ENCODE results near the gene ZGPAT.

DNA sequence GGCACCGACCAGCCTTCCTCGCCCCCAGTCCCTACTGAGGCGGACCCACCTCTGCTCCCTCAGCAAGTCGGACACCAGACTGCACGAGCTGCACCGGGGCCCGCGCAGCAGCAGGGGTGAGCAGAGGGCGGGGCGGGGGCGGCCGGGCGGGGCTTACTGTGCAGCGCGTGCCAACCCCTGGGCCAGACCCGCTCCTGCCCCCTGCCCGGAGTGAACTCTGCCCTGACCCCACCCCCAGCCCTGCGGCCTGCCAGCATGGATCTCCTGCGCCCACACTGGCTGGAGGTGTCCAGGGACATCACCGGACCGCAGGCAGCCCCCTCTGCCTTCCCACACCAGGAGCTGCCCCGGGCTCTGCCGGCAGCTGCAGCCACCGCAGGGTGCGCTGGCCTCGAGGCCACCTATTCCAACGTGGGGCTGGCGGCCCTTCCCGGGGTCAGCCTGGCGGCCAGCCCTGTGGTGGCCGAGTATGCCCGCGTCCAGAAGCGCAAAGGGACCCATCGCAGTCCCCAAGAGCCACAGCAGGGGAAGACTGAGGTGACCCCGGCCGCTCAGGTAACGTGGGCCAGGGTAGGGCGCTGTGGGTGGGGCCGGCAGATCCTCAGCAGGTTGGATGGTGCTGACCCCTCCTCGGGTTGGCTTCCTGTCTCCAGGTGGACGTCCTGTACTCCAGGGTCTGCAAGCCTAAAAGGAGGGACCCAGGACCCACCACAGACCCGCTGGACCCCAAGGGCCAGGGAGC is 30.3 kb downstream of the ZGPAT start:
- TF ChIP-seq GATA3 (IDR thresholded peaks at IDR 0.05; ENCODE audit: low read depth, low read length) (no peak), GATA2 (IDR thresholded peaks at IDR 0.05; ENCODE audit: low read depth, low read length) (no peak)

Data from SH-SY5Y (cell line).